UCSD-AML1 (cell line): ENCODE results near the gene ACP3.
"Not testable (repeated sequence)": the region's sequence is repeated elsewhere in the genome, so short reads cannot be mapped to it uniquely, and the experiment has no call there.

ENCODE experiments used
- DNase-seq: peaks from one replicate; lab custom pipeline; 2025; ENCODE audit not compliant: unreplicated experiment; lab: John Stamatoyannopoulos, UW

ACP3 gene

DNA sequence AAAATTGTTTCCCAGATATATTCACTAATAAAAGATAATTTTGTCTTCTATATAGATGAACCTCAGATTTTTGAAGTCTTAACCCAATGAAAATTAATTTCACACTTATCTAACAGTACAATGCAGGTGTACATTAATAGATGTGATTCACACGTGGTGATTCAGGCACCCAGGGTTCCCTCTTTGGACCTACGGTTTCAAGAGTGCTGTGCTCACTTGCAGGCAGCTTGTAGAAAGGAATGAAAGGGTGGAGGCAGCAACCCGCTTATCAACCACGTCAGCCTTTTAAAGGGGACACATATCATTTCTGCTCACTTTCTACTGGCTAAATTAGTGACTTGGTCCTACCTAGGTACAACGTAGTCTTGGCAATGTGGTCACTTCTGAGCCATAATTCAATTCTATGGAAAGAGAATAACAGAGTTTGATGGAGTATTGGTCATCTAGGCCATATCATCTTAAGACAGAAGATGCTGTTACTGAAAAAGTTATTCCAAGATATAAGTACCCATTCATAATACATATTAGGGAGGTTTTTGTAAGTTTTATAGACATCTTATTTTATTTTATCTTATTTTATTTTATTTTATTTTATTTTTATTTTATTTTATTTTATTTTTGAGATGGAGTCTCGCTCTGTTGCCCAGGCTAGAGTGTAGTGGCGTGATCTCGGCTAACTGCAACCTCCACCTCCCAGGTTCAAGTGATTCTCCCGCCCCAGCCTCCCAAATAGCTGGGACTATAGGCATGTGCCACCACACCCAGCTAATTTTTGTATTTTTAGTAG is 37.9 kb downstream of the ACP3 start:
- DNase-seq: no peak

DNA sequence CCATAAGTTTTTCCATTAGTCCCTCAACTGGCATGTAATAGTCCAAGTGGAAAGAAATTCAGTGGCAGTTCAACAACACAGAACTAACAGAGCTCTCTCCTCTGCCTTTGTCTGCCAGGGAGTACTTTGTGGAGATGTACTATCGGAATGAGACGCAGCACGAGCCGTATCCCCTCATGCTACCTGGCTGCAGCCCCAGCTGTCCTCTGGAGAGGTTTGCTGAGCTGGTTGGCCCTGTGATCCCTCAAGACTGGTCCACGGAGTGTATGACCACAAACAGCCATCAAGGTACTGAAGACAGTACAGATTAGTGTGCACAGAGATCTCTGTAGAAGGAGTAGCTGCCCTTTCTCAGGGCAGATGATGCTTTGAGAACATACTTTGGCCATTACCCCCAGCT is 39.4 kb downstream of the ACP3 start:
- DNase-seq: no peak

DNA sequence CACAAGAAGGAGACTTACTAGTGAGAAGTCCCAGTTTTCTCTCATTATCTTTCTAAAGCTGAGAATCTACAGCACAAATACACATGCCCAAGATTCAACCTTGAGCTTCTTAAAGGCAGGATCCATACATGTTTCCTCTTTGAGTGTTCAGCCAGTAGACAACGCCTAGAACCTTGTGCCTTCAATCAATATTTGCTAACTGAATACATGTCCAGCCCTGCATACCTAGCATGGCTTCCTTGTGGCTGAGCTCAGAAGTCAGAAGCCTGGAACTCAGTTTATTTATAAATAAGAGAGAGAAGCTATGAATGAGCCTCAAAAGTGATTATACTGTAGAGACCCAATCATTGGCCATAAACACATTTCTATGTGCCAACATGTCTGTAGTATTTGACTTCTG is 43.5 kb downstream of the ACP3 start:
- DNase-seq: no peak

DNA sequence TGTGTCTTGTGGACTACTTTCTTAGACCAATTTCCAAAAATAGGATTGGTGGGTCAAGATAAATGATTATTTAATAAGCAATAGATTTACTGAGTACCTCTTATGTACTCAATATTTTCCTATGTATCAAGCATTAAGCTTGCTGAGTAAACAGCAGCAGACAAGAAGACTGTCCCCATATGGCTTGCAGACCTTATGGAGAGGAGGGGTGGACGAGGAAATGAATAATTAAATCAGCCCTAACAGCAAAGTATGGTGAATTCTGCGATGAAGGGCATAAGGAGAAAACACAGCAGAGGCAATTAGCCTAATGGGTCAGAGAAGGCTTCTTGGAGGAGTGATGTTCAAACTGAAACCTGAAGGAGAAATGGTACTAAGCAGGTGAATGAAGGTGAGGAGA is 45.1 kb downstream of the ACP3 start:
- DNase-seq: no peak

DNA sequence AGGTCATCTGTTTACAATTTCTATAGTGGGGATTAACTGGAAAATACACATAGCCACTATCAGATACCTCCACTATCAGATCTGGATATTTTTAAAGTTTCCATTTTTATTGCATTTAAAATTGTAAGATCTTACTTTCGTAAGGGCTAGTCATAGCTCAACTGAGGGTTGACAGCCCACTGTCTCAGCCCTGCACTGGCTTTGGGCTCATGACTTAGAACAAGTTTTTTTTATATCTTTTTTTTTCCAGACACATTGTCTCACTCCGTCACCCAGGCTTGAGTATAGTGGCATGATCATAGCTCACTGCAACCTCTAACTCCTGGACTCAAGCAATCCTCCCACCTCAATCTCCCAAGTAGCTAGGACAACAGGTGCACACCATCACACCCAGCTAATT is 51.3 kb downstream of the ACP3 start:
- no peak for DNase-seq

DNA sequence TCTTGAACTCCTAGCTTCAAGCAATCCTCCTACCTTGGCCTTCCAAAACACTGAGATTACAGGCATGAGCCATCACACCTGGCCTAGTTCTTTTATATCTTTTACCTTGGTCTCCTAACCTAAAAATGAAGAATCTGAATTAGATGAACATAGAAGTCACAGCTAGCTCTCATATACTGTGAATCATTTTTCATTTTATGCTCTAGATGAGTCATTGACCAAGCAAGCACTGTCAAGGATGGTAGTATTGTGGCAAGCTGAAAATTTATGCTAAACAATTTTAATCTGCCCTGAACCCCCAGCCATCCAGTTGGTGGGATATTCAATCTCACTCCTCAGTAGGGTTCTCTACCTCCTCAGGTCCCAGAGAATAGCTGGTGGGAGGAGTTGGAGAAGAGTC is 51.8 kb downstream of the ACP3 start:
- DNase-seq: no peak

DNA sequence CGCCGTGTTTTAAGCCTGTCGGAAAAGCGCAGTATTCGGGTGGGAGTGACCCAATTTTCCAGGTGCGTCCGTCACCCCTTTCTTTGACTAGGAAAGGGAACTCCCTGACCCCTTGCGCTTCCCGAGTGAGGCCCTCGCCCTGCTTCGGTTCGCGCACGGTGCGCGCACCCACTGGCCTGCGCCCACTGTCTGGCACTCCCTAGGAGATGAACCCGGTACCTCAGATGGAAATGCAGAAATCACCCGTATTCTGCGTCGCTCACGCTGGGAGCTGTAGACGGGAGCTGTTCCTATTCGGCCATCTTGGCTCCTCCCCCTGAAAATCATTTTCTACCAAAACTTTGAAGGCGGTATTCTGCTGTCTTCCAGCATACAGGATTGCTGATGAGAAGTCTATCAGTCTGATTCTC is 59.7 kb downstream of the ACP3 start:
- not testable (repeated sequence) for DNase-seq

DNA sequence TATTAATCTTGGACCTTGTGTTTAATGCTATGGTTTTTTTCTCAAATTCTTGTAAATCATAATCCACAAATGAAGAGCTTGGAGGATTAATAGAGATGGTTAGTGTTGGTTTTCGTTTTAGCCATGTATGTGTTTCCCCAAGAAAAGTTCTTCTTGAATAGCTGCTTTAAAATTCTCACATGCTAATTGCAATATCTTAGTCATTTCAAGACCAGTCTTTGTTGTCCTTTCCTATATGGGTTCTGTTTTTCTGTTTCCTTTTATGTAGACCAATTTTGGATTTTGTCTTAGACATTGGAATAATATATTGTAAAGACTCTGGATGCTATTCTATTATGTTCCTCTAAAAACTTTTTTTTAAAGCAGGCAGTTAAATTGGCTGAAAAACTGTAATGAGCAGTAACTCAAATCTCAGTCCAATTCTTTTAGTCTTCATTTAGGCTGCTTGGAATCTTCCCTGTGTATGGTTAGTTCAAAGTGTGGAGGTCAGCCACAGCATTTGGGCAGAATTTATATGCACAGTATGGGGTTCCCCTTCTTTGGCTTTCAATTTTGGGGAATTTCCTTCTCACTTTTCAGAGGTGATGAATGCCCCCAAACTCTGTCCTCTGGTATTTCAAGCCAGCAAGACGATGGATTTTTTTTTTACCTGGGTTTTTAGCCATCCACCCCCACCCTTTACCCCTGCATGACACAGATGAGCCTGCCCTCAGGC is 61.0 kb downstream of the ACP3 start:
- no peak for DNase-seq

DNA sequence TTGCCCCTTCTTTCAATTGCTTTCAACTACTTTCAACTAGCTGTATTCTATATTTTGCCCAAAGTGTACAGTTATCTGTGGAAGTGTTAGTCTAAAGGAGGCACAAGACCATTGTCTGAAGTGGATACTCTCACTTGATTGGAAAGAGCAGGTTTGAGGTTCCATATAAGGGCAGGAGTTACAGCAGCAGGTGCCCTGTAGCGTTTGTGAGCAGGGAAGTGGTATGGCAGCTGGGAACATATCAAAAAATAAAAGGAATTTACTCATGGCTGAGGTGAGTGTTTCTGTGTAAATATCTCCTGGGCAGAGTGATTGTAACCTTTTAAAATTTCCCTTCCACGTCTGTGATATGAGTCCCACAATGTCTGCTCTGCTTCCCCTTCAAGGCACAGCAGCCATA is 61.6 kb downstream of the ACP3 start:
- DNase-seq: no peak

DNA sequence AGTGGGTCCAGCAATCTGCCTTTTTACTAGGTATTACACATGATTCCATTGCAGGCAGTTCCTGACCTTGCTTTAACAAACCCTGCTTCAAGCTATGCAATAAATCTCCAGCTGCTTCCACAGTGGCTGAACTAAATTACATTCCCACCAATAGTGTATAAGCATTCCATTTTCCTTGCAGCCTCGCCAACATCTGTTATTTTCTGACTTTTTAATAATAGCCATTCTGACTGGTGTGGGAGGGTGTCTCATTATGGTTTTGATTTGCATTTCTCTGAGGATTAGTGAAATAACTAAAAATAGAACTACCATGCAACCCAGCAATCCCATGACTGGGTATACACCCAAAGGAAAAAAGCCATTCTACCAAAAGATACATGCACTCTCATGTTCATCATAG is 63.7 kb downstream of the ACP3 start:
- no peak for DNase-seq

DNA sequence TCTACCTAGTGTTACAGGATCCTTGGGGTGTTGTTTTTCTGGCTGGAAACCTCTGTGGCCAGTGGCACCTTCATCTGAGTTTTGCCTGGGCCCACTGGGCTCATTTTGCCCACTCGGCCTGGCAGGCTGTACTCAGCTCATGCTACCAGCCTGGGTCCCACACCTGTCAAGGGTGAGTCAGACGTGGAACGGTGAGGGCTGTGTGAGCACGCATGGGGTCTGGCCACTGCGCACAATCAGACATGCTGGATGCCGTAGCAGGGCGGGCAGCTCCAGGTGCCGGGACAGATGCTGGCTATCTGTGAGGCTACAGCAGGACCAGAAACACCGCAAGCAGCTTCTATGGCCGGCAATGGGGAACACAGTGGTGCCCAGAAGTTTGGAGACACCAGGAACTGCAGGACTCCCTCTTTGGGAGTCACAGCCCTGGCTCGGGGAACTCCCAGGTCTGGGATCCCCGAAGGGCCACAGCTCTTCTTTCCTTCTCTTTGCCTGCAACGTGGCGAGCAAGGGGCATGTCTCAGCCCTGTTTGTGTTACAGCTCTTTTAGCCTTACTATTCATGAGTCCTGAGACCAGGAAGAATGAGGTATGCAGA is 64.2 kb downstream of the ACP3 start:
- no peak for DNase-seq

DNA sequence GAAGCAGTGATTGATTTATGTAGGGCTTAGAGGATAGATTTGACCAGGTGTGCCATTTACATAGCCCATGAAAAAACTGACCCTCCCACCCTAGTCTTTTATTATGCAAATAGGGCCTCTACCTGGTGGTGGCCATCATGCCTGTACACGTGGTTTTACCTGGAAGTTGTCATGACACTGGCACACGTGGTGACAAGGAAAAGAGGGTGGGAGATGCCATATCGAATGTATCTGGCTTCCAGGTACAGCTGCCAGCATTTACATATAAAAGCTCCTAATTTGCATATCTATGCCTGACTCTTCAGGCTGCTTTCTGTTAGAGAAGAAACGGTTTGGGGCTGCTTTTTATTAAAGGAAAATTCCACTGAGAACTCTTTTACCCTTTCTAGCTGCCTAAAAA is 65.1 kb downstream of the ACP3 start:
- DNase-seq: no peak

DNA sequence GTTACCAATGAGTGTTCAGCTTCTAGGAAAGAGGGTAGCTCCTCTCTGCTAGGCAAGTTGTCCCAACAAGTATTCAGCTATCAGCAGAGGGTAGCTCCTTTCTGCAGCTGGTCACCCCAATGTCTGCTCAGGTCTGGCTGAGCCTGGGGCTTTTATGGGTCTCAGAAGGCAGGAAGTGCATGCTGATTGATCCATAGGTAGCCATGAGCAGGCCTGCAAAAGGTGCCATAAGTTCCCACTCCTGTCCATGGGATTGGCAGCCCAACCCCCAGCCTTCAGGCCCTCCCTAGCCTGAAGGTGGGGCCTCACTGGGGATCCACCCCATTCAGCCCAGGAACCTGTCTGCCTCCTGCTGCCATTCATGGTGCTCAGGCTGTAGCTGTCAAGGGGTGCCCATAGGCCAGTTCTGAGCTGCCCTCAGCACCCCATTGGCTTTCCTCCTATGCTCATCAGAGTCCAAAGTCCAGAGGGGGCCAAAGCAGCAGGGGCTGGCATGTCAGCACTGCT is 65.5 kb downstream of the ACP3 start:
- no peak for DNase-seq

DNA sequence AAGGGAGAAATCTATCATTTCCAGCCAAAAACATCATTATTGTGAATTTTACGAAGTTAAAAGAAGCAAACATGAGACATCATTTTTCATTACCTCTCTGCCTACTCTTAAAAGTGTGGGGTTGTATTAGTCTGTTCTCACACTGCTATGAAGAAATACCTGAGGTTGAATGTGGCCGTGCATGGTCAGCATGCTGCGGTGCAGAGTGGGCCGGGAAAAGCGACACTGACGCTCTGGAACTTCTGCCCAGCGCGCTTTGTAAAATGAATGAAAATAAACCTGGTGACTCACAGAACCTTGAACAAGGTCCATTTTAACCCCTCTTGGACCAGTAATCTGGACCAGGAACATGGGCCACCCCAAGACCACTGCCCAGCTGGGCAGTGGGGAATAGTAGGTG is 69.1 kb downstream of the ACP3 start:
- DNase-seq: no peak

DNA sequence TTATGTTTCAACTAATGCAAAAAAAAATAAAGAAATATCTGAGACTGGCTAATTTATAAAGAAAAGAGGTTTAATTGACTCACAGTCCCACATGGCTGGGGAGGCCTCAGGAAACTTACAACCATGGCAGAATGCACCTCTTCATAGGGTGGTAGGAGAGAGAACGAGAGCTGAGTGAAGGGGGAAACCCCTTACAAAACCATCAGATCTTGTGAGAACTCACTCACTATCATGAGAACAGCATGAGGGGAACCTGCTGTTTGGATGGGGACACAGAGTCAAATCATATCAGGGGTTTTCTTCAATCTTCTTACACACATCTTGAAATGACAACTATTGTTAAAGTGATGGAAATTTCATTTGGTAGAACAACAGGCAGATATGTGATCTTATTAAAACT is 75.5 kb downstream of the ACP3 start:
- not testable (repeated sequence) for DNase-seq

DNA sequence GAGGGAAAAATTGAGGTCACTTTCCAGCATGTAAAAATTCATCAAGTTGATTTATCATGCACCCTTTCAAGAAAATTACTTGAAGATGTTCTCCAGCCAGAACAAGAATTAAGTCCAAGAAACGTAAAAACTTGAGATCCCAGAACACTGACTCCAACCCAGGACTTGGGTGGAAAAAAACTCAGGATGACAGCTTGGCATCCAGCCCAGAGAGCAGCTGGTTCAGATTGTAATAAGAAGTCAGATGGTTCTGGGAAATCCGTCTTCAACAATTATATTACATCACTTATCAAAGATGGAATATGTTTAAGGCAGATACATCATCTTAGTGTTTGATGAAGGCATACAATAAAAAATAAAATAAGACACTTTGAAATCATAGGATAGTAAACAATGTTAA is 77.1 kb downstream of the ACP3 start:
- no peak for DNase-seq

DNA sequence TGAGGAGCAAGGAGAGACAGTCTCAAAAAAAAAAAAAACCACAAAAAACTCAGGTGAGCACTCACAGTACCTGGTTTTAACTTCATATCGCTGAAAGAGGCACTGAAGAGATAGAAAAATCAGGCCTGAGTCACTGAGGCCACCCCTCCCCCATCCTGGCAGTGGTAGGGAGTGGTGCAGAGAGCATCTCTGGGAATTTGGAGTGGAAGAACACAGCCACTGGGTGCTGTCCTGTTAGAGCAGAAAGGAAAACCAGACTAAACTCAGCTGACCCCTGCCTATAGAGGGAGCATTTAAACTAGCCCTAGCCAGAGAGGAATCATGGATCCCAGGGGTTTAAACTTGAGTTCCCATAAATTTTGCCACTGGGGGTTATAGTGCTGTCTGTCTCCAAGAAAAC is 77.9 kb downstream of the ACP3 start:
- DNase-seq: no peak

DNA sequence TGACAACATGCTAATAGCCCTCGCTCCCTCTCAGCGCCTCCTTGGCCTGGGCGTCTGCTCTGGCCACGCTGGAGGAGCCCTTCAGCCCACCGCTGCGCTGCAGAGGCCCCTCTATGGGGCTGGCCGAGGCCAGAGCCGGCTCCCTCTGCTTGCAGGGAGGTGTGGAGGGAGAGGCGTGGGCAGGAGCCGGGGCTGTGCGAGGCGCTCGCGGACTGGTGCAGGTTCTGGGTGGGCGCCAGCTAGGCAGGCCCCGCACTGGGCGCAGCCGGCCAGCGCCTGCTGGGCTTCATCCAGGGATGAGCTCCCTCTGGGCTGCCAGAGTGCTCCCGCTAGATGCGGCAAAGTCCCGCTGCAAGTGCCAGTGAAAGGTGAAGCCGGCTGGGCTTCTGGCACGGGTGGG is 79.0 kb downstream of the ACP3 start:
- DNase-seq: no peak

DNA sequence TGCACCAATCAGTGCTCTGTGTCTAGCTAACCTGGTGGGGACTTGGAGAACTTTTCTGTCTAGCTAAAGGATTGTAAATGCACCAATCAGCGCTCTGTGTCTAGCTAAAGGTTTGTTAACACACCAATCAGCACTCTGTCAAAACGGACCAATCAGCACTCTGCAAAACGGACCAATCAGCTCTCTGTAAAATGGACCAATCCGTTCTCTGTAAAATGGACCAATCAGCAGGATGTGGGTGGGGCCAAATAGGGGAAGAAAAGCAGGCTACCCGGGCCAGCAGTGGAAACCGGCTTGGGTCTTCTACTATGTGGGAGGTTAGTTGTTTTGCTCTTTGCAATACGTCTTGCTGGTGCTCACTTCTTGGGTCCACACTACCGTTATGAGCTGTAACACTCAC is 79.6 kb downstream of the ACP3 start:
- DNase-seq: not testable (repeated sequence)

DNA sequence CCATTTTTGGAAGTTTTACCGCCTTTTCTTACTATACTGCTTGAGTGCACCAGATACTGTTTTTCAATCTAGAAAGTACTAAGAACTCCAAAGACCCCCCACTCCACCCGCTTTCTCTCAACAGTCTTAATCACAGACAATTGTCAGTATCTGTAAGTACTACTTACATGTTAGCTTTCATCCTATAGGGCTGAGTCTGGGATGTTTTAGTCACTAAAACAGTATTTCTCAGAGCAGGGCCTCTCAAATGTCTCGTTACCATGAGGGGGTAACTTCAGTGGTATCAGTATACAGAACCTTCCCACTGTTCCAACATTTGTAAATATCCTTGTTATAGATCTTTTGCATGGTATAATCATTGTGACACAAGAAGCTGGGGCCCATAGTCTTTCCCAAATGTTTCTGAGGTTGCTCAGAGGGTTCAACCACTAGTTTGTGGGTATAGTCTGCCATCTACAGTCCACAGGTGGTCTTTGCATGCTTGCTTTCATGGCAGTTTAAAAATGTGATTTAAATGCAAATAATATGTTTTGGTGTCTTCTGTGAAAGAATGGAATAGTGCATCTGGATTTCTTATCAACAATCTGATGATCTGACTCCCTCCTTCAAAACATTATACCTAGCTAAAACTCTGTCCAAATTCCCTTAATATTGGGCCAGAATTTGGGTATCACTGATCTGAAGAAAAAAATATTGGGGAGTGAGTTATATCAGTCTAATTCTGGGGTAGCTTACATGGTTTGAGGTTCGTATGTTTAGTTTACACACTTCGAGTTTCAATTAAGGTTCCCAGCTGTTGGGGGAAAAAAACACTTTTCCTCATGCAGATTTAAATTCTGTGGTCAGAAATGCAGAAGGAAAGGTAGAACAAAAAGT is 82.1 kb downstream of the ACP3 start:
- no peak for DNase-seq

DNA sequence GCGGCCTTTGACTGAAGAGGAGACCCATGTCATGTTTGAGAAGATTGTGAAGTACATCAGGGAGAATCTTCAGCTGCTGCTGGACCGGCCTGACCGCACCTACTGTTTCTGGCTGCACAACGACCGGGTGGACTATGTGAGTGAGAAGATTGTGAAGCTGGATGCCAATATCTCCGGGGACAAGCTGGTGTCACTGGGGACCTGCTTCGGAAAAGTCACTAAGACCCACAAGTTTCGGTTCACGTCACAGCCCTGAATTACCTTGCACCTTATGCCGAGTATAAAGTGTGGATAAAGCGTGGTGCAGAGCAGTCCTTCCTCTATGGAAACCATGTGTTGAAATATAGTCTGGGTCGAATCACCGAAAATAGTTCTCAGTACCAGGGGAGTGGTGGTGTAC is 84.0 kb downstream of the ACP3 start:
- no peak for DNase-seq
